Uterus (tissue), 4 donors: ENCODE results near the gene ITPR3. TPM values are rescaled to one million over a fixed set of nuclear protein-coding genes. Genes with fewer than 3 reads are reported as not detected.

Experiments used
- DNase-seq, 2 donors: peaks; one replicate each; pipeline ENCODE4 v3.0.0-alpha.2; 2019 to 2020
- H3K27ac ChIP-seq, 2 donors: fragments of 200-600 bp; sonication (generic); 1 replicate in 1 of 2; 2 replicates in 1 of 2; pipeline ENCODE4 v1.5.1; 2016 to 2018
- H3K27me3 ChIP-seq, 2 donors: fragments of 200-600 bp; sonication (generic); one replicate each; pipeline ENCODE4 v1.5.1; 2018 to 2019; ENCODE audit warnings: control low read depth in 1 of 2
- H3K36me3 ChIP-seq, 2 donors: fragments of 200-600 bp; sonication (generic); one replicate each; pipeline ENCODE4 v1.5.1; 2019; ENCODE audit warnings: control low read depth in 1 of 2
- H3K4me1 ChIP-seq, 2 donors: fragments of 200-600 bp; sonication (generic); one replicate each; pipeline ENCODE4 v1.5.1; 2018 to 2019; ENCODE audit warnings: control low read depth in 1 of 2
- H3K4me3 ChIP-seq, 2 donors: fragments of 200-600 bp; sonication (generic); 1 replicate in 1 of 2; 2 replicates in 1 of 2; pipeline ENCODE4 v1.5.1; 2018 to 2019; ENCODE audit warnings: mild to moderate bottlenecking in 1 of 2
- H3K9me3 ChIP-seq, 2 donors: fragments of 200-600 bp; sonication (generic); one replicate each; pipeline ENCODE4 v1.5.1; 2019; ENCODE audit warnings: control low read depth in 1 of 2
- POLR2A ChIP-seq, 2 donors: fragments of 450-650 bp; IDR thresholded peaks; one replicate each; pipeline ENCODE4 v1.6.1; 2016; ENCODE audit warnings: antibody characterized with exemption in 2 of 2, mild to moderate bottlenecking in 1 of 2, moderate library complexity in 1 of 2
- intact Hi-C: fragments of 100-400 bp; cut with DNase I; formaldehyde crosslinking; loops from one replicate; pipeline ENCODE4 v1.15.1; 2023; ENCODE audit warnings: low total_unique reads
- total RNA-seq, 4 donors: library from RNA; depleted of rRNA in 3 of 4; stranded (reverse); fragments of >200 nt in 3 of 4; gene quantifications; one replicate each; pipeline versions ENCODE4 v1.1.0 to v1.2.4, GENCODE V29; 2014 to 2023
- TF ChIP-seq, protein P1 (sequence below), 4 experiments: fragments of 200-600 bp in 2 of 4; fragments of 450-650 bp in 2 of 4; sonication (generic) in 2 of 4; IDR thresholded peaks; one replicate each; pipeline ENCODE4 v1.5.1; 2016 to 2019; ENCODE audit warnings: antibody characterized with exemption in 4 of 4, mild to moderate bottlenecking in 2 of 4, moderate library complexity in 1 of 4
- donor health status: DM: yes; HTN: yes; CAD: no.

The ITPR3 gene
- total RNA-seq, 4 donors from 2014 or later, result 11.2 to 27.6 (median 16.1) TPM

DNA sequence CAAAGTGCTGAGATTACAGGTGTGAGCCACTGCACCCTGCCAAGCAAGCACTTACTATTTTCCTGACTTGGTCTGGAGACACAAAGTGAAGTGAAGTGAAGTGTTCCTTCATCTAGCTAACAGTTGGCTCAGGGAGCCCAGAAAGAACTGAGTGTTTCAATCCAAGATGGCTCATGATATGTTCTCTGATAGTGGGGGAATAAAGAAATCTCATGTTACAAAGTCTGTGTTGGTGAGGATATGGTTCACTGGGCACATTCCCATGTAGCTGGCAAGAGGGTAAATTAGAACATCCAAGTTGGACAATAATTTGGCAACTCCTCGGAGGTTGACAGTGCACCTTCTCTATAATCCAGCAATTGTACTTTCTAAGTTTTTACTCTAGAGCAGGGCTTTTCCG, 5.0 kb upstream of the ITPR3 start:
- TF ChIP-seq POLR2A (IDR thresholded peaks at IDR 0.05), result no peak
- TF ChIP-seq, protein P1, sequence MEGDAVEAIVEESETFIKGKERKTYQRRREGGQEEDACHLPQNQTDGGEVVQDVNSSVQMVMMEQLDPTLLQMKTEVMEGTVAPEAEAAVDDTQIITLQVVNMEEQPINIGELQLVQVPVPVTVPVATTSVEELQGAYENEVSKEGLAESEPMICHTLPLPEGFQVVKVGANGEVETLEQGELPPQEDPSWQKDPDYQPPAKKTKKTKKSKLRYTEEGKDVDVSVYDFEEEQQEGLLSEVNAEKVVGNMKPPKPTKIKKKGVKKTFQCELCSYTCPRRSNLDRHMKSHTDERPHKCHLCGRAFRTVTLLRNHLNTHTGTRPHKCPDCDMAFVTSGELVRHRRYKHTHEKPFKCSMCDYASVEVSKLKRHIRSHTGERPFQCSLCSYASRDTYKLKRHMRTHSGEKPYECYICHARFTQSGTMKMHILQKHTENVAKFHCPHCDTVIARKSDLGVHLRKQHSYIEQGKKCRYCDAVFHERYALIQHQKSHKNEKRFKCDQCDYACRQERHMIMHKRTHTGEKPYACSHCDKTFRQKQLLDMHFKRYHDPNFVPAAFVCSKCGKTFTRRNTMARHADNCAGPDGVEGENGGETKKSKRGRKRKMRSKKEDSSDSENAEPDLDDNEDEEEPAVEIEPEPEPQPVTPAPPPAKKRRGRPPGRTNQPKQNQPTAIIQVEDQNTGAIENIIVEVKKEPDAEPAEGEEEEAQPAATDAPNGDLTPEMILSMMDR (IDR thresholded peaks at IDR 0.05), result no peak
- Histone ChIP-seq H3K36me3 (no peaks in the 10 kb centered on the region), H3K9me3 (no peaks in the 10 kb centered on the region), H3K4me1 (peaks cover 0 to under 1% of the 10 kb centered on the region in 2 donors), H3K27me3 (no peaks in the 10 kb centered on the region), H3K4me3 (no peak overlapping the region), H3K27ac (no peak overlapping the region)
- intact Hi-C loops, result no loop called here
- no peak for DNase-seq

DNA sequence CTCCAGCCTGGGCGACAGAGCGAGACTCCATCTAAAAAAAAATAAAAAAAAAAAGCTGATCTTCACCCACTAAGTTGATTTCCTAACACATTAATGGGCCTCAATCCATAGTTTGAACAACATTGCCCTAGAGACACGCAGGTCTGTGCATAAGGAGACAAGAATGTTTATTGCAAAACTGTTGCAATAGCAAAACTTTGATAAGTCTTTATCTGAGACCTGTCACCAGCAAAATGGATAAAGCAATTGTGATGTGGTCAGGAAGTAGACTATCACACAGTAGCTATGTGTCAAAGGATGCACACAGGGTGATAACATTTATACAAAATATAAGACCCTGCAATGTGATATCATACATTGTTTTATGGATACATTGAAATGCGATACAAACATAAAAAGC, 4.2 kb upstream of the ITPR3 start:
- Histone ChIP-seq H3K4me3 (no peak overlapping the region), H3K4me1 (no peaks in the 10 kb centered on the region), H3K36me3 (no peaks in the 10 kb centered on the region), H3K27me3 (no peaks in the 10 kb centered on the region), H3K9me3 (no peaks in the 10 kb centered on the region), H3K27ac (no peak overlapping the region)
- intact Hi-C loops, result no loop called here
- TF ChIP-seq, protein P1 (IDR thresholded peaks at IDR 0.05), result no peak
- no peak for TF ChIP-seq POLR2A (IDR thresholded peaks at IDR 0.05)
- no peak for DNase-seq

- Histone ChIP-seq H3K9me3 (no peaks in the 10 kb centered on the region), H3K27ac (peak overlapping the region; percentile 69 to 73), H3K27me3 (no peaks in the 10 kb centered on the region), H3K36me3 (no peaks in the 10 kb centered on the region), H3K4me1 (no peaks in the 10 kb centered on the region), H3K4me3 (no peak overlapping the region)
- intact Hi-C loops, result no loop called here
- DNase-seq, result no peak
- TF ChIP-seq POLR2A (IDR thresholded peaks at IDR 0.05), result no peak
- TF ChIP-seq, protein P1 (IDR thresholded peaks at IDR 0.05), result no peak
Measured at GRCh38 chr6:33619166-33619840, 1.8 kb upstream of the ITPR3 start.

DNA sequence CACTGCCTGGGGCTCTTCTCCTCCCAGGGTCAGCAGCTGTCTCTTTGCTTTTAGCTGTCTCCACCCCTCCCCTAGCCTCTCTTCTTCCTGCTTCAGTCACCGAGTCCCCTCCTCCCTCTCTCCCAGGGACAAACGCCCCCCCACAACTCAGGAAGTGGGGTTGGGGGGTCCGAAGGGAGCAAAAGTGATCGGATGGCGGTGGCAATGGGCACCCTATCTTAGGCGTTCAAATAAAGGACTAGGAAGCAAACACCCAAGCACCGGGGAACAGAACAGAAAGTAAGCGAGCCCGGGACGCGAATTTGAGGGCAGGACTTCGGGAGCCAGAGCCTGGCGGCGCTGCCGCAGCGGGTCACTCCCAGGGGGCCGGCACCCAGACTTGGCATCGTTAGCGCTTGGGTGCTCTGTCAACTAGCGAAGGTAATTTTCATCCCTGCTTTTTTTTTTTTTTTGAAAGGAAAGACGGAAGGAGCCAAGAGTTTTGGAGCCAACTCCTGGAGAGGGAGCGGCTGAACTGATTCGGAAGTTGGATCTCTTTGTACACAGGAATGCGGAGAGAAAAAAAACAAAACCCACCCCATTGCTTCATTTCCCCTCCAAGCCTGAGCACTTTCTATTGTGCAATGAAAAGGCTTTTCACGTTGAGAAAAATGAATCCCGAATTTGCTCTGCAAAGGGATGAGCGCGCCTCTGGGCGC, 815 bp upstream of the ITPR3 start:
- H3K36me3 ChIP-seq, result no peaks in the 10 kb centered on the region
- H3K4me3 ChIP-seq, result peak overlapping the region; percentile 42 to 55
- TF ChIP-seq, protein P1 (IDR thresholded peaks at IDR 0.05), result no peak
- TF ChIP-seq POLR2A (IDR thresholded peaks at IDR 0.05), result no peak
- H3K27ac ChIP-seq, result peak overlapping the region; percentile 69 to 73
- intact Hi-C loops, result no loop called here
- H3K9me3 ChIP-seq, result no peaks in the 10 kb centered on the region
- no peak for DNase-seq
- H3K27me3 ChIP-seq, result no peaks in the 10 kb centered on the region
- H3K4me1 ChIP-seq, result no peaks in the 10 kb centered on the region

GRCh38 chr6:33621711-33622388, 728 bp downstream of the ITPR3 start:
- Histone ChIP-seq H3K36me3 (no peaks in the 10 kb centered on the region), H3K27me3 (no peaks in the 10 kb centered on the region), H3K9me3 (no peaks in the 10 kb centered on the region), H3K4me1 (no peaks in the 10 kb centered on the region), H3K4me3 (peak overlapping the region; percentile 42 to 55), H3K27ac (peak overlapping the region; percentile 69 to 73)
- peak; percentile 42 to 46 for DNase-seq
- intact Hi-C loops, result no loop called here
- TF ChIP-seq POLR2A (IDR thresholded peaks at IDR 0.05), result no peak
- TF ChIP-seq, protein P1 (IDR thresholded peaks at IDR 0.05), result no peak
